ENCODE data around the gene DGUOK.

The DGUOK gene

DNA sequence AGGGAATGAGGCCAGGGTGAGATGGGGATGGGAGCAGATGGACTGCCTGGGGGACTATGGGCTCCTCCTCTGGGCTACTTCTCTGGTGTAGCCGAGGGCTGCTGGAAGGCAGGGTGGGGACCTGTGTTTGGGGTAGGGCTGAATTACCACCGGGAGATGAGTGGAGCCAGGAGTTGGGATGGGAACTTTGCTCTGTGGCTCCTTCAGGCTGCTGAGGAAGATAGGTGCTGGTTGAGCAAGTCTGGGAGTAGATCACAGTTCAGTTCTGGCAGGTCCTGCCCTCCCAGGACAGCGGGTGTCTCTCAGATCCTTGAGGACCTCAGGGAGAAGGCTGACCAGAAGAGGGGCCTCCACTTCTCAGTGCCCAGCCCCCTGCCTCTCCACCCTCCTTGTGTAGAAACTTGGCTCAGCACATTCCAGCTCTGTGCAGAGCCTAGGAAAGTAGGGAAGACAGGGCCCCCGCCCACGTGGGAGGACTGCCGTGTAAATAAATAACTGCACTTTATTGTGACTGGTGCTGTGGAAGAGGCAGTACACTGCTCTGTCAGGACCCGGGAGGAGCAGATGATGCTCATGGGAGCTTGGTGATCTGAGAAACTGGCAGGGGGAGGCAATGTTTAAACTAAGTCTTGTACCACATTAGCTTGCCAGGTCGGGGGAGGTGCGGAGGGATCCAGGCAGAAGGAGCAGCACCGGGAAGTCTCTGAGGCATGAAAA lies 73.4 kb downstream of the DGUOK start:
- Histone ChIP-seq H3K4me3 (ENCODE audit: extremely low read depth, insufficient read depth, low read length, poor library complexity, severe bottlenecking) (no peak overlapping the region), H3K4me1 (ENCODE audit: control insufficient read depth, insufficient read depth, low read length, poor library complexity, severe bottlenecking) (peaks cover 42% of the 10 kb centered on the region), H3K9me3 (ENCODE audit: control insufficient read depth, low read length) (no peaks in the 10 kb centered on the region), H3K36me3 (ENCODE audit: control insufficient read depth, insufficient read depth, low read length) (peaks cover 5% of the 10 kb centered on the region), H3K27ac (ENCODE audit: low read depth, low read length, severe bottlenecking) (peak overlapping the region; percentile 7)
- WGBS, 2 experiments (ENCODE audit: insufficient coverage in 2 of 2): 52 to 59% methylated on average over 7 to 10 of the region's 10 CpGs

DNA sequence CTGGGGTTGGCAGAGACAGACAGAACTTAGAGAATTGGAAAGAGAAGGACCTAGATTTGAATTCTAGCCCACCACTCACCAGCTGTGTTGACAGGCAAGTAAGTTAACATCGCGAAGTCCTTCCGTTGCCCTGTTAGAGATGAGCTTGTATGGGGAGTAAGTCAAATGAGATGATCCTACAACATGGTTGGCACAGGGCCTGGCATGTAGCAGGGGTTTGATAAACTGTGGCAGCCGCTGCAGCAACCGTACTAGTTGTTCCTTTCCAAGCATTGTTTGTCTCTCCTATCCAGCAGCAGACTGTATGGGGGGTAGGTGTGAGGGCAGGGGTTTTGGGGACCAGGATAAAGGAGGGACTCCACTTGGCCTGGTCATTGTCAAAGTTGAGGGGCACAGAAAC lies 74.0 kb downstream of the DGUOK start:
- H3K4me1 ChIP-seq (ENCODE audit: control insufficient read depth, insufficient read depth, low read length, poor library complexity, severe bottlenecking): peaks cover 47% of the 10 kb centered on the region
- no peak overlapping the region for H3K27ac ChIP-seq (ENCODE audit: low read depth, low read length, severe bottlenecking)
- H3K36me3 ChIP-seq (ENCODE audit: control insufficient read depth, insufficient read depth, low read length): peaks cover 11% of the 10 kb centered on the region
- H3K9me3 ChIP-seq (ENCODE audit: control insufficient read depth, low read length): no peaks in the 10 kb centered on the region
- 85 to 100% methylated on average over 2 to 5 of the region's 5 CpGs for WGBS, 2 experiments (ENCODE audit: insufficient coverage in 2 of 2)
- H3K4me3 ChIP-seq (ENCODE audit: extremely low read depth, insufficient read depth, low read length, poor library complexity, severe bottlenecking): no peak overlapping the region

GRCh38 chr2:74001121-74001520 lies 74.4 kb downstream of the DGUOK start:
- Histone ChIP-seq H3K27ac (ENCODE audit: low read depth, low read length, severe bottlenecking) (no peak overlapping the region), H3K36me3 (ENCODE audit: control insufficient read depth, insufficient read depth, low read length) (peaks cover 15% of the 10 kb centered on the region), H3K4me1 (ENCODE audit: control insufficient read depth, insufficient read depth, low read length, poor library complexity, severe bottlenecking) (peaks cover 47% of the 10 kb centered on the region), H3K4me3 (ENCODE audit: extremely low read depth, insufficient read depth, low read length, poor library complexity, severe bottlenecking) (no peak overlapping the region), H3K9me3 (ENCODE audit: control insufficient read depth, low read length) (no peaks in the 10 kb centered on the region)
- WGBS, 2 experiments (ENCODE audit: insufficient coverage in 2 of 2): 89 to 95% methylated on average over 1 to 3 of the region's 4 CpGs

GRCh38 chr2:74001781-74002504 lies 75.3 kb downstream of the DGUOK start:
- H3K4me3 ChIP-seq (ENCODE audit: extremely low read depth, insufficient read depth, low read length, poor library complexity, severe bottlenecking): peak overlapping the region; percentile 62
- H3K27ac ChIP-seq (ENCODE audit: low read depth, low read length, severe bottlenecking): no peak overlapping the region
- no peaks in the 10 kb centered on the region for H3K9me3 ChIP-seq (ENCODE audit: control insufficient read depth, low read length)
- peaks cover 55% of the 10 kb centered on the region for H3K4me1 ChIP-seq (ENCODE audit: control insufficient read depth, insufficient read depth, low read length, poor library complexity, severe bottlenecking)
- H3K36me3 ChIP-seq (ENCODE audit: control insufficient read depth, insufficient read depth, low read length): peaks cover 17% of the 10 kb centered on the region
- WGBS, 2 experiments (ENCODE audit: insufficient coverage in 2 of 2): 12 to 16% methylated on average over 10 to 14 of the region's 24 CpGs

DNA sequence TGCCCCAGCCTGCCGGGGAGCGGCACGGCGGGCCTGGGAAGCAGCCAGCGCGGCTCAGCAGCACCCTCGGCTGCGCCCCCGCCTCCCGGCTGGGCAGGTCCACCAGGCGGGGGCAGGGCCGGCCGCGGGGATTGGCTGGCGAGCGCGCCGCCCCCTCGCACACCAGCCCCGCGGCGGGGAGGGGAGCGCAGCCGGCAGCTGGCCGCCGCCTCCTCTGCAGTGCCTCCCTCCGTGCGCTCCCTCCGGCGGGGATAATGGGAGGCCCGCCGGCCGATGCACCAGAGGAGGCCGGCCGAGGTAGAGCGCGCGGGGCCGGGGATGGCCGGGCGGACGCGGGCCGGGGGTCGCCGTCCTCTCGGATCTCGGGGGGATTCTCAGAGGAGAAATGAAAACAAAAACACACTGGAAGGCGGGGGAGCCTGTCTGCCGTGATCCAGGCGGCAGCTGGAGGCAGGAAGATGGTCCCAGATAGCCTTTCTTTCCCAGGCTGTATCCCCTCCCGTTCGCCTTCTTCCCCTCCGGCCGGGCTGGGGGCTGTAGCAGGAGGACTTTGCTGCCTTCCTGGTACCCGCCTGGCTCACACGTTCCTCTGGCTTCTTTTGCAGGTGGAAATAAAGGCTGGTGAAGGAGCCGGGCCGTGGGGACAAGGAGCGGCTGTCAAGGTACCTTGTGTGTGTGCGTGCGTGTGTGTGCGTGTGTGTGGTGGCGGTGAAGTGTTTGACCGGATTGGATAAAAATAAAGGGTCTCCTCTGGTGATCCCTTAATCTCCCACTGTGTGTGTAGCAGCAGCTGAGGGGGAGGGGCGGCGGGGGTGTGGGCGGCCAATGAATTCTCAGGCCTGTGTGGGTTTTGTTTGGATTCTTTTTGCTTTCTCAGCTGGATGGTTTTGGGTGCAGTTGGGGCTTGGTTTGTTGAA lies 76.1 kb downstream of the DGUOK start:
- Histone ChIP-seq H3K27ac (ENCODE audit: low read depth, low read length, severe bottlenecking) (peak overlapping the region; percentile 90), H3K4me1 (ENCODE audit: control insufficient read depth, insufficient read depth, low read length, poor library complexity, severe bottlenecking) (peaks cover 56% of the 10 kb centered on the region), H3K4me3 (ENCODE audit: extremely low read depth, insufficient read depth, low read length, poor library complexity, severe bottlenecking) (peak overlapping the region; percentile 62), H3K9me3 (ENCODE audit: control insufficient read depth, low read length) (no peaks in the 10 kb centered on the region), H3K36me3 (ENCODE audit: control insufficient read depth, insufficient read depth, low read length) (peaks cover 17% of the 10 kb centered on the region)
- 0% methylated on average over 39 to 52 of the region's 68 CpGs for WGBS, 2 experiments (ENCODE audit: insufficient coverage in 2 of 2)

GRCh38 chr2:74003494-74004211 lies 77.0 kb downstream of the DGUOK start:
- peaks cover 61% of the 10 kb centered on the region for H3K4me1 ChIP-seq (ENCODE audit: control insufficient read depth, insufficient read depth, low read length, poor library complexity, severe bottlenecking)
- H3K27ac ChIP-seq (ENCODE audit: low read depth, low read length, severe bottlenecking): peak overlapping the region; percentile 90
- peak overlapping the region; percentile 62 for H3K4me3 ChIP-seq (ENCODE audit: extremely low read depth, insufficient read depth, low read length, poor library complexity, severe bottlenecking)
- H3K9me3 ChIP-seq (ENCODE audit: control insufficient read depth, low read length): no peaks in the 10 kb centered on the region
- peaks cover 21% of the 10 kb centered on the region for H3K36me3 ChIP-seq (ENCODE audit: control insufficient read depth, insufficient read depth, low read length)
- WGBS, 2 experiments (ENCODE audit: insufficient coverage in 2 of 2): 15 to 50% methylated on average over 8 to 9 of the region's 16 CpGs

DNA sequence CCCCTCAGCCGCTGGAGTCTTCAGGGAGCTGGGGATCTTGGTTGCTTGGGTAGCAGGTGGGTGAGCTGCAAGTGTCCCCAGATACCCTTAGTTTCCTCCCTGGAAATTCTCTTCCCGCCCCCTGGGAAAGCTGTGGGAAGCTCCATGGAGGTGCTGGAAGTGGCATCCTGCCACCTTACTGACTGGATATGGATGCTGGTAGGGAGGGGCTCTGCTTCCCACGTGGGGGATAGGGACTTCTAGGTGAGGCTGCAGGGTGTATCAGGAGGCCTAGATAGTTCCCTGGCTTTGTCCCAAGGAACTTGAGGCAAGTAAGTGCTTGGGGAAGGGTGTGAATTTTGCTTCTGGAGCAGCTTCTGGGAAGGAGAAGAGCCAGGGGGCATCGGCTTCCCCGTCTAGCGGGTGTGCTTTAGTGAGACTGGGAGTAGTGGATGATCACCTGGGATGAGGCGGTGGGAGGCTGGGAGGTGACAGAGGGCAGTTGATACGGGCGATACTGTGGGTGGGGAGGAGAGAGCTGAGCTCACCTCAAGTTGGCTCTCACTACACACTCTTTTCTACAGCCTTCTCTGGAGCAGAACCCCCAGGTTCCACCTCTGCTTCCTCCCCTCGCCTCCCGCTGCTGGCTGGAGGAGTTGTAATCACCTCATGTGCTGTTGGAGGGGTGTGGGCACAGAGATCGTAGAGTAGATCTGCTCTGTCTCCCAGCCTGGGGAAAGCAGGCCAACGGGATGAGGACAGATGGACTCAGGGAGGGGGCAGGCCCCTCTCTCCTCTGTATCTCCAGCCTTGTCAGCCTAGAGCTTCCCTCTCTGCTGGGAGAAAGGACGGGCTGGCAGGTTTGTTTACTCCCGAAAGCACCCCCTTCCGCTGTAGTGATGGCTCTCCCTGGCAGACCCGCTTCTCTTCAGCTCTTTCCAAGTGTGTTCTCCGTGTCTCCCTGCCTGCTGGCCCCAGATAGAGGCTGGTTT lies 77.8 kb downstream of the DGUOK start:
- Histone ChIP-seq H3K4me1 (ENCODE audit: control insufficient read depth, insufficient read depth, low read length, poor library complexity, severe bottlenecking) (peaks cover 58% of the 10 kb centered on the region), H3K4me3 (ENCODE audit: extremely low read depth, insufficient read depth, low read length, poor library complexity, severe bottlenecking) (peak overlapping the region; percentile 62), H3K9me3 (ENCODE audit: control insufficient read depth, low read length) (no peaks in the 10 kb centered on the region), H3K27ac (ENCODE audit: low read depth, low read length, severe bottlenecking) (peak overlapping the region; percentile 80), H3K36me3 (ENCODE audit: control insufficient read depth, insufficient read depth, low read length) (peaks cover 29% of the 10 kb centered on the region)
- 71 to 82% methylated on average over 5 to 12 of the region's 18 CpGs for WGBS, 2 experiments (ENCODE audit: insufficient coverage in 2 of 2)

DNA sequence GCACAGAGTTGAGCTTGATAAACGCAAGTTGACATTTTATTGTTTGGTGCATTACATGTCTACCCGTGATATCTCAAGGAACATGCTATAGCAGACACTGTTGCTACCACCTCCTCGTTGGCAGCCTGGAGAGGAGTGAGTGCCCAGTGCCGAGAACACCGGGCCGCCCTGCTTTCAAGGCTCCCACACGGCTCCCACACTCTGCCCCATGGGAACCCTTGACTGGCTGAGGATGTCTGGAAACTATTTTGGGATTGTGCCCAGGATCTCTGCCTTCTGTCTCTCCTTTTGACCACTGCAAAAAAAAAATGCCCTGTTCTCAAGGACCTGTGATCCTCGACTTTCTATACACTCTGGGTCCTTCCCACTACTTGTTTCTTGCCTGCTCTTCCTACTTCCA lies 79.1 kb downstream of the DGUOK start:
- Histone ChIP-seq H3K4me3 (ENCODE audit: extremely low read depth, insufficient read depth, low read length, poor library complexity, severe bottlenecking) (no peak overlapping the region), H3K9me3 (ENCODE audit: control insufficient read depth, low read length) (no peaks in the 10 kb centered on the region), H3K36me3 (ENCODE audit: control insufficient read depth, insufficient read depth, low read length) (peaks cover 40% of the 10 kb centered on the region), H3K4me1 (ENCODE audit: control insufficient read depth, insufficient read depth, low read length, poor library complexity, severe bottlenecking) (peaks cover 45% of the 10 kb centered on the region), H3K27ac (ENCODE audit: low read depth, low read length, severe bottlenecking) (no peak overlapping the region)
- WGBS, 2 experiments (ENCODE audit: insufficient coverage in 2 of 2): 94 to 96% methylated on average over 4 to 7 of the region's 8 CpGs

DNA sequence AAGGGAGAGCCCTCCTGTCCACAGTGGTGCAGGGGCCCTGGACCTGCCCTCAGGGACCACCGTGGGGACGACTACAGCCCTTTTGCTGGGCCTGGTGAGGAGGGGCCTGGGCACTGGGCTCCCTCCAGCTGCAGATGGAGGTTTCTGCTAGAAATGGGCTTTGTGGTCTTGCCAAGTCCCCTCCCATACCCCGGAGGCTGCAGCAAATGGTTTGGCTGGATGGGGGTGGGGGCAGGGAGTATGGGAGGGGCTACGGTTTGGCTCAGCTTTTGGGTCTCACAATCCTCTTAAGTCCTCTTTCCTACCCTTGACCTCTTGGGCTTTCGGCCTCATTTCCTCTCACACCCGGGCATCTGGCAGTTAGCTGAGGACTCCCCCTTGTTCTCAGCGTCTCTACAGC lies 79.8 kb downstream of the DGUOK start:
- peaks cover 39% of the 10 kb centered on the region for H3K4me1 ChIP-seq (ENCODE audit: control insufficient read depth, insufficient read depth, low read length, poor library complexity, severe bottlenecking)
- 60 to 67% methylated on average over 1 to 2 of the region's 7 CpGs for WGBS, 2 experiments (ENCODE audit: insufficient coverage in 2 of 2)
- no peak overlapping the region for H3K27ac ChIP-seq (ENCODE audit: low read depth, low read length, severe bottlenecking)
- no peak overlapping the region for H3K4me3 ChIP-seq (ENCODE audit: extremely low read depth, insufficient read depth, low read length, poor library complexity, severe bottlenecking)
- H3K36me3 ChIP-seq (ENCODE audit: control insufficient read depth, insufficient read depth, low read length): peaks cover 45% of the 10 kb centered on the region
- no peaks in the 10 kb centered on the region for H3K9me3 ChIP-seq (ENCODE audit: control insufficient read depth, low read length)
